GM12878 (cell line): Measurements from ENCODE around the gene YTHDF1. TPM values are rescaled to one million over a fixed set of nuclear protein-coding genes. Genes with fewer than 3 reads are reported as not detected.

Source experiments
- ATAC-seq: fragments of 200-7000 bp; cut with Tn5 transposase; 3 replicates; pipeline ENCODE4 v1.9.1; 2020; ENCODE audit warnings: mild to moderate bottlenecking, moderate library complexity
- BruUV-seq: library from RNA; stranded (reverse); fragments of 400-500 nt; replicated peaks from 2 replicates; lab custom pipeline; 2021; lab: Mats Ljungman, UMichigan
- CTCF ChIA-PET: fragments of 300-600 bp; sonication (Branson Sonifier 250); formaldehyde crosslinking; extraction: SDS; loops from one replicate; lab custom pipeline; 2021; ENCODE audit warnings: inconsistent platforms; lab: Yijun Ruan, JAX
- POLR2A ChIA-PET: fragments of 350-600 bp; formaldehyde crosslinking; extraction: SDS; loops from one replicate; lab custom pipeline; 2021; ENCODE audit warnings: inconsistent platforms; lab: Charles Lee
- RAD21 ChIA-PET: fragments of 300-600 bp; sonication (Branson Sonifier 250); formaldehyde crosslinking; loops from one replicate; lab custom pipeline; 2023; ENCODE audit warnings: antibody characterized with exemption; ENCODE audit not compliant: unreplicated experiment; lab: Charles Lee
- SMC1A ChIA-PET: fragments of 300-600 bp; sonication (Branson Sonifier 250); formaldehyde crosslinking; loops from one replicate; lab custom pipeline; 2023; ENCODE audit not compliant: unreplicated experiment, uncharacterized antibody; lab: Charles Lee
- DNase-seq: peaks from one replicate; pipeline ENCODE4 v3.0.0-alpha.2; 2011; ENCODE audit warnings: low read depth, low spot score
- FAIRE-seq: peaks from 3 replicates; lab custom pipeline; 2011; peaks lifted over from hg19 to GRCh38; lab: Jason Lieb, UNC
- H2AFZ ChIP-seq: 2 replicates; pipeline ENCODE4 v1.6.0; 2011; ENCODE audit warnings: low read depth, low read length, control low read depth; ENCODE audit not compliant: control insufficient read depth
- H3K27ac ChIP-seq: 2 replicates; pipeline ENCODE4 v1.5.1; 2011; ENCODE audit warnings: control low read depth; ENCODE audit not compliant: control insufficient read depth, insufficient read depth
- H3K27me3 ChIP-seq, 2 experiments: replicated peaks in 1 of 2; 2 replicates each; pipeline versions ENCODE4 v1.6.0 to v1.6.1; 2011; ENCODE audit warnings: low read length in 1 of 2; ENCODE audit not compliant: control insufficient read depth in 2 of 2, insufficient read depth in 2 of 2
- H3K36me3 ChIP-seq, 2 experiments: 2 replicates each; pipeline ENCODE4 v1.5.1; 2011; ENCODE audit warnings: low read length in 1 of 2; ENCODE audit not compliant: control insufficient read depth in 2 of 2, insufficient read depth in 2 of 2
- H3K4me1 ChIP-seq: 2 replicates; pipeline ENCODE4 v1.6.1; 2011; ENCODE audit warnings: mild to moderate bottlenecking, low read length, moderate library complexity, mixed read lengths; ENCODE audit not compliant: control insufficient read depth, insufficient read depth
- H3K4me2 ChIP-seq: 2 replicates; pipeline ENCODE4 v1.6.0; 2011; ENCODE audit warnings: control low read depth; ENCODE audit not compliant: control insufficient read depth, insufficient read depth
- H3K4me3 ChIP-seq: fragments of 200-600 bp; sonication (generic); 2 replicates; pipeline ENCODE4 v1.5.1; 2016
- H3K79me2 ChIP-seq: 2 replicates; pipeline ENCODE4 v1.6.0; 2011; ENCODE audit warnings: low read length; ENCODE audit not compliant: control insufficient read depth, insufficient read depth
- H3K9ac ChIP-seq: 2 replicates; pipeline ENCODE4 v1.8.0; 2011; ENCODE audit warnings: low read length, control low read depth, mixed read lengths; ENCODE audit not compliant: control insufficient read depth, insufficient read depth
- H3K9me3 ChIP-seq: replicated peaks from 3 replicates; pipeline ENCODE4 v1.5.1; 2011; ENCODE audit warnings: mild to moderate bottlenecking, low read length; ENCODE audit not compliant: control insufficient read depth, insufficient read depth
- H4K20me1 ChIP-seq: 2 replicates; pipeline ENCODE4 v1.6.0; 2011; ENCODE audit not compliant: control insufficient read depth, insufficient read depth
- HDAC6 ChIP-seq: fragments of 200-600 bp; sonication (generic); IDR thresholded peaks from one replicate; pipeline ENCODE4 v1.8.0; 2017; ENCODE audit warnings: antibody characterized with exemption; ENCODE audit not compliant: unreplicated experiment
- NR2C1 ChIP-seq: fragments of 450-650 bp; IDR thresholded peaks from 2 replicates; pipeline ENCODE4 v1.6.1; 2017; ENCODE audit warnings: antibody characterized with exemption, mild to moderate bottlenecking, moderate library complexity
- POLR2A ChIP-seq: IDR thresholded peaks from 2 replicates; pipeline ENCODE4 v1.6.1; 2011; ENCODE audit warnings: low read depth, mild to moderate bottlenecking, low read length
- STAT3 ChIP-seq: IDR thresholded peaks from 2 replicates; pipeline ENCODE4 v1.6.1; 2011; ENCODE audit warnings: low read depth, low read length, improper control_type of control experiment
- ZNF207 ChIP-seq: fragments of 450-650 bp; IDR thresholded peaks from 2 replicates; pipeline ENCODE4 v1.6.1; 2014; ENCODE audit warnings: antibody characterized with exemption, mild to moderate bottlenecking, borderline replicate concordance
- WGBS: methylation state at CpG from one replicate; pipeline ENCODE4 v1.1.6; 2016; ENCODE audit warnings: low lambda C conversion rate; ENCODE audit not compliant: insufficient replicate concordance, insufficient coverage; ENCODE audit errors: missing lambda C conversion rate; 5-methylcytosine and 5-hydroxymethylcytosine counted together
- in situ Hi-C: fragments of 300-500 bp; cut with MboI; formaldehyde crosslinking; loops from 9 replicates; pipeline ENCODE4 v1.14.3; 2018; ENCODE audit warnings: mixed read lengths
- intact Hi-C: fragments of 100-400 bp; cut with micrococcal nuclease; formaldehyde crosslinking; loops from one replicate; pipeline ENCODE4 v1.14.2; 2022; ENCODE audit not compliant: unreplicated experiment
- polyA plus RNA-seq, 11 experiments: library from polyadenylated mRNA; depleted of rRNA in 4 of 11; unstranded in 6 of 11; stranded (reverse) in 5 of 11; fragments of >200 nt; fragmentation: Nextera tagmentation in 4 of 11; fragmentation: Illumina TruSeq in 1 of 11; extraction: Ambion mirVana in 4 of 11; extraction: Trizol in 1 of 11; gene quantifications; 1 replicate in 1 of 11; 2 replicates in 10 of 11; pipeline versions ENCODE4 v1.2.1 to v1.2.3, GENCODE V29; 2011 to 2016; ENCODE audit warnings: inconsistent platforms in 2 of 11, missing spikeins in 2 of 11, low read depth in 1 of 11
- total RNA-seq, 4 experiments: library from RNA; depleted of rRNA in 3 of 4; stranded (reverse); fragments of >200 nt in 3 of 4; fragmentation: Illumina TruSeq in 1 of 4; extraction: Trizol in 1 of 4; gene quantifications; 2 replicates each; pipeline versions ENCODE4 v1.2.1 to v1.2.3, GENCODE V29; 2013 to 2021
- TF ChIP-seq, protein P1 (sequence below): IDR thresholded peaks from 2 replicates; pipeline ENCODE4 v1.6.1; 2011; ENCODE audit warnings: low read depth, low read length, improper control_type of control experiment, borderline replicate concordance
- TF ChIP-seq, protein P2 (sequence below): fragments of 450-650 bp; IDR thresholded peaks from 2 replicates; pipeline ENCODE4 v1.6.1; 2017; ENCODE audit warnings: mild to moderate bottlenecking

YTHDF1 gene
- total and polyA plus RNA-seq, 10 of the 15 experiments (the other 5 are each of a cell fraction or from before 2014, with no cell fraction given) = 4.6 to 37.8 (median 20.5) TPM

DNA sequence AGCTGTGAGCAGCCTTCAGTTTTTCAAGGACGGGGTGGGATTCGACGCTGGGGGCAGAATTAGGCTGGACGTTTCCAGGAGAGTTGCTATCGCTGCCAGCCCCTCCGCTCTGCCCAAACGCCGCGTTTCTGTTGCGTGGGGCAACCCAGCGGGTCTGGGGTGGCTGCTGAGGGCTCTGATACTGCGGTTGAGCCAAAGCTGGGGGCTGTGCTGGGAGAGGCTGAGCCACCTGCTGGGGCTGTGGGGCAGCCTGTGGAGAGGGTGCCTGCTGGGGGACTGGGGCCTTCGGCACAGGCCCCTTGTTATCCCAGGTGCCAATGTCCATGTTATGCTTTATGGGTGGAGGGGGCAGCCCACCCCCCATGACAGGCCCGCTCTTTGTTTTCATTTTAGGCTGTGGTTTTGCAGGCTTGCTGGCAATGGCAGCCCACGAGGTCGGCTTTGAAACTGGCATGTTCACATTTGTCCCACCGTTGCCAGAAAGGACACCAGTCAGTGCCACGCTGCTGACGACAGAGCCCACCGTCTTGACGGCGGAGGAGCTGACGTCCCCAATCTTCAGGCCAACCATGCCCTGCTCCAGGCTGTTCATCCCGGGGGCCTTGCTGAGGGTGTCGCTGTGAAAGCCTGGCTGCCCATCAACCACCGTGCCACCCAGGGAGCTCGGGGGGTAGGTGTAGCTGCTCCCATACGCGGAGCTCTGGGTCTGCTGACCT is 13.0 kb downstream of the YTHDF1 start:
- no peaks in the 10 kb centered on the region for H3K4me1 ChIP-seq
- ChIA-PET SMC1A (no interaction called here), POLR2A (no interaction called here), RAD21 (no interaction called here), CTCF (interaction anchor here (1.2 kb wide), 1 partner anchor 12 kb away, joined by 8 read pairs; the partner anchor contains the start of gene YTHDF1)
- ATAC-seq = no peak
- in situ Hi-C loops (no loop called here), intact Hi-C loops (no loop called here)
- FAIRE-seq = no peak
- BruUV-seq = no TSS peak
- H3K27me3 ChIP-seq = no peaks in the 10 kb centered on the region
- no peak overlapping the region for H3K9ac ChIP-seq
- WGBS = 94% methylated on average over 29 of the region's 29 CpGs
- H3K79me2 ChIP-seq = peaks cover 6% of the 10 kb centered on the region
- H3K9me3 ChIP-seq = no peaks in the 10 kb centered on the region
- DNase-seq = no peak
- peaks cover 18 to 36% of the 10 kb centered on the region in 2 experiments for H3K36me3 ChIP-seq
- no peak overlapping the region for H2AFZ ChIP-seq
- no peak overlapping the region for H3K4me2 ChIP-seq
- TF ChIP-seq, protein P1, sequence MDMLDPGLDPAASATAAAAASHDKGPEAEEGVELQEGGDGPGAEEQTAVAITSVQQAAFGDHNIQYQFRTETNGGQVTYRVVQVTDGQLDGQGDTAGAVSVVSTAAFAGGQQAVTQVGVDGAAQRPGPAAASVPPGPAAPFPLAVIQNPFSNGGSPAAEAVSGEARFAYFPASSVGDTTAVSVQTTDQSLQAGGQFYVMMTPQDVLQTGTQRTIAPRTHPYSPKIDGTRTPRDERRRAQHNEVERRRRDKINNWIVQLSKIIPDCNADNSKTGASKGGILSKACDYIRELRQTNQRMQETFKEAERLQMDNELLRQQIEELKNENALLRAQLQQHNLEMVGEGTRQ = no peak
- TF ChIP-seq POLR2A (0 out of 2 replicates have a peak, but pooled peaks have one; percentile 23), HDAC6 (no peak), NR2C1 (no peak), STAT3 (no peak), ZNF207 (no peak)
- TF ChIP-seq, protein P2, sequence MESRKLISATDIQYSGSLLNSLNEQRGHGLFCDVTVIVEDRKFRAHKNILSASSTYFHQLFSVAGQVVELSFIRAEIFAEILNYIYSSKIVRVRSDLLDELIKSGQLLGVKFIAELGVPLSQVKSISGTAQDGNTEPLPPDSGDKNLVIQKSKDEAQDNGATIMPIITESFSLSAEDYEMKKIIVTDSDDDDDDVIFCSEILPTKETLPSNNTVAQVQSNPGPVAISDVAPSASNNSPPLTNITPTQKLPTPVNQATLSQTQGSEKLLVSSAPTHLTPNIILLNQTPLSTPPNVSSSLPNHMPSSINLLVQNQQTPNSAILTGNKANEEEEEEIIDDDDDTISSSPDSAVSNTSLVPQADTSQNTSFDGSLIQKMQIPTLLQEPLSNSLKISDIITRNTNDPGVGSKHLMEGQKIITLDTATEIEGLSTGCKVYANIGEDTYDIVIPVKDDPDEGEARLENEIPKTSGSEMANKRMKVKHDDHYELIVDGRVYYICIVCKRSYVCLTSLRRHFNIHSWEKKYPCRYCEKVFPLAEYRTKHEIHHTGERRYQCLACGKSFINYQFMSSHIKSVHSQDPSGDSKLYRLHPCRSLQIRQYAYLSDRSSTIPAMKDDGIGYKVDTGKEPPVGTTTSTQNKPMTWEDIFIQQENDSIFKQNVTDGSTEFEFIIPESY = no peak
- no peak overlapping the region for H3K27ac ChIP-seq
- H3K4me3 ChIP-seq = no peak overlapping the region
- peaks cover 3% of the 10 kb centered on the region; the same call in 1 of the 2 replicates for H4K20me1 ChIP-seq
